GM12873 (cell line): ENCODE data around the gene PIN1.

Experiments used
- CTCF ChIP-seq: IDR thresholded peaks from 2 replicates; pipeline ENCODE4 v1.5.1; 2012; ENCODE audit warnings: low read depth, mild to moderate bottlenecking, moderate library complexity, low read length, control low read depth; ENCODE audit not compliant: insufficient read depth; ENCODE audit errors: missing control alignments

The PIN1 gene

GRCh38 chr19:9863759-9864158 is 28.6 kb downstream of the PIN1 start:
- no peak for TF ChIP-seq CTCF

GRCh38 chr19:9865732-9866501 is 30.8 kb downstream of the PIN1 start:
- TF ChIP-seq CTCF, result no peak

- no peak for TF ChIP-seq CTCF
Measured at GRCh38 chr19:9868983-9869617, 34.0 kb downstream of the PIN1 start.

GRCh38 chr19:9871626-9872338 is 36.7 kb downstream of the PIN1 start:
- TF ChIP-seq CTCF, result no peak

- TF ChIP-seq CTCF, result no peak
Measured at GRCh38 chr19:9872618-9873242, 37.6 kb downstream of the PIN1 start.

- no peak for TF ChIP-seq CTCF
Measured at GRCh38 chr19:9875031-9875627, 40.0 kb downstream of the PIN1 start.
